ENCODE results near the gene VAC14. TPM values are rescaled to one million over a fixed set of nuclear protein-coding genes. Genes with fewer than 3 reads are reported as not detected.
A peak's percentile ranks its signal among the peaks of the same experiment; 100 is the strongest.

Gene VAC14
- total RNA-seq, 4 donors from 2014 or later: 31.1 to 47.0 (median 37.0) TPM

DNA sequence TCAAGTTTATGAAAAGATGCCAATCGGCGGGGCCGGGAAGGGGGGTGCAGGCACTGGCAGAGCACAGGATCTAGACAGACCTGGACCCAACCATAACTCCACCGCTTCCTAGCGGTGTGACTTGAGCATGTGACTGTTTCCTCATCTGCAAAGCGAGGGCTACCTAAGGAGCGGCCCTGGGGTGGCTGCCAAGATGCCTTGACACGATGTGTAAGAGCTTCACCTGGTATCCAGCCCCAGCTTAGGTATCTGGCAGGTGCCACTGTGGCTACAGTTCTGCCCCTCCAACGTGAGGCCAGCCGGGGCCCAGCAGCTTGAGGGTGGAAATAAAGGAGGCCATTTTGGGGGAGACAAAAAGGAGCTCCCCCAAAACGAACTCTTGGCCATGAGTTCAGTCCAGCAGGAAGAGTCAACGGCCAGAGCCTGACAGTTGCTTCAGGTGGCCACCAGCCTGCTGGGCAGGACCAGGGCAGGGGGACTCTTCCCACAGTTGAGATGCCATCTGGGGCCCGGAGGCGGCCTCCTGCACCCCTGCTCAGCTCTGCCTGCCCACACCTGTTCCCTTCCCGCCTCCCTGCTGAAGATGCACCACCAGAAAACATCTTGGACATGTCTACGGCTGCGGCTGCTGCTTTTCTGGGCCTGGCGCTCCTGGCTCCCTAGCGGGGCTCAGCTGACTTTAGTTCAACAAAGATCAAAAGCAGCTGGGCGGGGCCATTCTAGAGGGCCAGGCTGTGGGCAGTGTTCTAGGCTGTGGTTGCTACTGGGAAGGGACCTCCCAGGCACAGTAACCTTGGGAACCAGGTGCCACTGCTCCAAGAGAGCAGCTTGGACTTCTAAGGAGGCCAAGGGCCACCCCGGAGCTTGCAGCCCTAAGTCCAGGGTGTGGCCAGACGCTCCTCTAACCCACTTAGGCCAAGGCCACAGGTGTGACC lies 111.7 kb downstream of the VAC14 start:
- intact Hi-C loops (cut with DNase I): no loop called here
- H3K4me3 ChIP-seq: no peak overlapping the region
- no peaks in the 10 kb centered on the region for H3K9me3 ChIP-seq
- H3K27ac ChIP-seq (replicated peaks in 1 of 4): peak overlapping the region; percentile 96 to 99 (median 96)
- WGBS: 70% methylated on average over 14 of the region's 22 CpGs
- no peaks in the 10 kb centered on the region for H3K27me3 ChIP-seq
- no peak for DNase-seq (ENCODE audit: extremely low spot score)
- H3K4me1 ChIP-seq: peaks cover 89 to 95% (median 91%) of the 10 kb centered on the region in 4 donors
- no peak for TF ChIP-seq EP300 (IDR thresholded peaks at IDR 0.05)
- TF ChIP-seq, protein P1, sequence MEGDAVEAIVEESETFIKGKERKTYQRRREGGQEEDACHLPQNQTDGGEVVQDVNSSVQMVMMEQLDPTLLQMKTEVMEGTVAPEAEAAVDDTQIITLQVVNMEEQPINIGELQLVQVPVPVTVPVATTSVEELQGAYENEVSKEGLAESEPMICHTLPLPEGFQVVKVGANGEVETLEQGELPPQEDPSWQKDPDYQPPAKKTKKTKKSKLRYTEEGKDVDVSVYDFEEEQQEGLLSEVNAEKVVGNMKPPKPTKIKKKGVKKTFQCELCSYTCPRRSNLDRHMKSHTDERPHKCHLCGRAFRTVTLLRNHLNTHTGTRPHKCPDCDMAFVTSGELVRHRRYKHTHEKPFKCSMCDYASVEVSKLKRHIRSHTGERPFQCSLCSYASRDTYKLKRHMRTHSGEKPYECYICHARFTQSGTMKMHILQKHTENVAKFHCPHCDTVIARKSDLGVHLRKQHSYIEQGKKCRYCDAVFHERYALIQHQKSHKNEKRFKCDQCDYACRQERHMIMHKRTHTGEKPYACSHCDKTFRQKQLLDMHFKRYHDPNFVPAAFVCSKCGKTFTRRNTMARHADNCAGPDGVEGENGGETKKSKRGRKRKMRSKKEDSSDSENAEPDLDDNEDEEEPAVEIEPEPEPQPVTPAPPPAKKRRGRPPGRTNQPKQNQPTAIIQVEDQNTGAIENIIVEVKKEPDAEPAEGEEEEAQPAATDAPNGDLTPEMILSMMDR (IDR thresholded peaks at IDR 0.05): no peak
- TF ChIP-seq POLR2AphosphoS5 (IDR thresholded peaks at IDR 0.05): peak; percentile 63 to 64
- no peak for TF ChIP-seq POLR2A (IDR thresholded peaks at IDR 0.05; ENCODE audit: low read depth)
- H3K36me3 ChIP-seq: no peaks in the 10 kb centered on the region

DNA sequence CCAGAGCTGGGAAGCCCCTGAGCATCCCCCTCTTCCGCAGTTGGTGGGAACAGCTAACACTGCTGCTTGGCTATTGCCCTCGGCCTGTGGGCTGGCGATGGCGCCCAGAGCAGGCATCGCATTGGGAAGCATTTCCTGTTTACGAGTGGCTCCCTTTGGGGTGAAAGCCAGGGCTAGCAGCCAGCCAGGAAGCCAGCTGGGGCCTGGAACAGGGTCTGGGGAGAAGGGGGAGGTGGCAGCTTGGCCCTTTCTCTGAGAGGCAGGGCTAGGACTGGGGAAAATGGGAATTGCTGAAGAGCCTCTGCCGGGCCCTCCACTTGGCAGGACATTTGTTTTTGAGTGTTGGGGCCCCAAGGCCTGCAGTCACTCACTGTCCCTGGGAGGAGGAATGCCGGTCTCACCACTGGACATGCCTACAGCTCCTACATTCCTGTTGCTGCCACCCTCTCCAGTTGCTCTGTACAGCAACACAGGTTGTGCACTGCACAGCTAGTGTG lies 112.7 kb downstream of the VAC14 start:
- WGBS: 51% methylated on average over 3 of the region's 8 CpGs
- Histone ChIP-seq H3K9me3 (no peaks in the 10 kb centered on the region), H3K27me3 (no peaks in the 10 kb centered on the region), H3K27ac (replicated peaks in 1 of 4) (peak overlapping the region; percentile 96 to 99 (median 96)), H3K4me1 (peaks cover 89 to 95% (median 91%) of the 10 kb centered on the region in 4 donors), H3K4me3 (no peak overlapping the region), H3K36me3 (peaks cover 0 to 4% (median 1%) of the 10 kb centered on the region in 4 donors)
- DNase-seq (ENCODE audit: extremely low spot score): no peak
- intact Hi-C loops (cut with DNase I): no loop called here
- TF ChIP-seq POLR2AphosphoS5 (IDR thresholded peaks at IDR 0.05) (peak; percentile 57 to 58), EP300 (IDR thresholded peaks at IDR 0.05) (no peak)

DNA sequence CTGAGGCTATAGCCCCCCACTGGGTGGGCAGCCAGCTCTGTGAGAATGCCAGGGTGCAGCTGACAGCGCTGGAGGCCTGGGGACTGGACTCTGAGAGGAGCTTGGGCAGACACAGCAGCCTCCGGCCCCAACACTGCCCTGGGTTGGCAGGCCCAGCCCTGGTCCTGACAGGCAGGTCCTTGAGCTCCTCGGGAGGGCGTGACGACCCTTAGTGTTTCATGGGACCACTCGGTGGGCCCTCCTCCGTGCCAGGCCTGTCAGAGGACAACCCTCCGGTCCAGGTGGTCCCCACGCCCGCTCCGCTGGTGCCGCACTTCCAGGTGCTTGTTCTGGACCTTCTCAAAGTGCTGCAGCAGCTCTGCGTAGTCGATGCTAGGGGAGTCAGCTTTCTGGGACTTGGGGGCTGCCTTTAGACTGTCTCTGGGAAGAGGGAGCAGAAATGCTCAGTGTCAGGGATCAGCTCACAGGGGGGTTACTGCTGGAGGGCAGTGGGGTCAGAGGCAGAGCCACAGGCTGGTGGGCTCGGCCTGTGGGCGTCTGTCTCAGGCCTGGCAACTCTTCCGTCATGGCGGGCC lies 113.2 kb downstream of the VAC14 start:
- no peak overlapping the region for H3K4me3 ChIP-seq
- intact Hi-C loops (cut with DNase I): no loop called here
- H3K36me3 ChIP-seq: peaks cover 0 to 10% (median 1%) of the 10 kb centered on the region in 4 donors
- H3K9me3 ChIP-seq: no peaks in the 10 kb centered on the region
- DNase-seq (ENCODE audit: extremely low spot score): no peak
- H3K27ac ChIP-seq (replicated peaks in 1 of 4): peak overlapping the region; percentile 96 to 99 (median 96)
- H3K4me1 ChIP-seq: peaks cover 89 to 95% (median 91%) of the 10 kb centered on the region in 4 donors
- WGBS: 78% methylated on average over 15 of the region's 18 CpGs
- TF ChIP-seq POLR2A (IDR thresholded peaks at IDR 0.05; ENCODE audit: low read depth): no peak
- no peak for TF ChIP-seq EP300 (IDR thresholded peaks at IDR 0.05)
- TF ChIP-seq, protein P1 (IDR thresholded peaks at IDR 0.05): no peak
- TF ChIP-seq POLR2AphosphoS5 (IDR thresholded peaks at IDR 0.05): no peak
- H3K27me3 ChIP-seq: no peaks in the 10 kb centered on the region

DNA sequence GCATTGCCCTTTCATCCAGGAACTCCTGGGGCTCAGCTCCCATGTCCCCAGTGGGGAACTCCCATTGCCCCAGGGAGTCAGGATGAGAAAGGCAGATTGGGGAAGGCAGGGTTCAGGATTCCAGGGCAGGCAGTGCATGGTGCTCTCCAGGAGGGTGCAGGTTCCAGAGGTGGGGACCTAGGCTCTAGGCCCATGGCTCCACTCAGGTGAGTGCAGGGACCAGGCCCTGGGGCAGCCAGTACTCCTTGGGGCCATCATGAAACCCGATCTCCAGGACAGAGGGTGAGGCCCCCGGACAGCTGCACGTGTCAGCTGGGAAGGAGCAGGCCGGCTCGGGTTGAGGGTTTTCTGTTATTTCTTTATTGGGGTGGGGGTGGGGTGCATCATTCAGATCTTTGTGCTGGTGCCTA lies 113.9 kb downstream of the VAC14 start:
- H3K4me3 ChIP-seq: peak overlapping the region in 2 of 4 donors; percentile 86 to 87
- DNase-seq (ENCODE audit: extremely low spot score): no peak
- H3K27ac ChIP-seq (replicated peaks in 1 of 4): peak overlapping the region; percentile 96 to 99 (median 96)
- TF ChIP-seq EP300 (IDR thresholded peaks at IDR 0.05): no peak
- TF ChIP-seq, protein P1 (IDR thresholded peaks at IDR 0.05): no peak
- TF ChIP-seq POLR2A (IDR thresholded peaks at IDR 0.05; ENCODE audit: low read depth): no peak
- no peak for TF ChIP-seq POLR2AphosphoS5 (IDR thresholded peaks at IDR 0.05)
- WGBS: 53% methylated on average over 5 of the region's 5 CpGs
- no peaks in the 10 kb centered on the region for H3K27me3 ChIP-seq
- intact Hi-C loops (cut with DNase I): no loop called here
- H3K9me3 ChIP-seq: no peaks in the 10 kb centered on the region
- H3K36me3 ChIP-seq: peaks cover 0 to 11% (median 1%) of the 10 kb centered on the region in 4 donors
- peaks cover 89 to 95% (median 91%) of the 10 kb centered on the region in 4 donors for H3K4me1 ChIP-seq

All from esophagus muscularis mucosa (tissue), 4 donors.